Upper lobe of right lung (tissue), 1 donor: ENCODE measurements around the gene CEP72. TPM values are rescaled to one million over a fixed set of nuclear protein-coding genes. Genes with fewer than 3 reads are reported as not detected.
A peak's percentile ranks its signal among the peaks of the same experiment; 100 is the strongest.

Source experiments
- ATAC-seq: fragments of 200-7000 bp; cut with Tn5 transposase; one replicate; pipeline ENCODE4 v1.9.1; 2020; ENCODE audit warnings: mild to moderate bottlenecking, moderate library complexity
- DNase-seq: peaks from one replicate; pipeline ENCODE4 v3.0.0-alpha.2; 2020
- H3K27ac ChIP-seq: fragments of 200-600 bp; one replicate; pipeline ENCODE4 v1.8.0; 2022
- H3K27me3 ChIP-seq: fragments of 200-600 bp; one replicate; pipeline ENCODE4 v1.8.0; 2022; ENCODE audit warnings: mild to moderate bottlenecking
- H3K36me3 ChIP-seq: fragments of 200-600 bp; one replicate; pipeline ENCODE4 v1.8.0; 2022
- H3K4me1 ChIP-seq: fragments of 200-600 bp; one replicate; pipeline ENCODE4 v1.8.0; 2022
- H3K4me3 ChIP-seq: fragments of 200-600 bp; one replicate; pipeline ENCODE4 v1.8.0; 2022; ENCODE audit warnings: mild to moderate bottlenecking
- H3K9me3 ChIP-seq: fragments of 200-600 bp; one replicate; pipeline ENCODE4 v1.8.0; 2022
- CTCF ChIP-seq: fragments of 200-600 bp; IDR thresholded peaks from one replicate; pipeline ENCODE4 v1.8.0; 2022; ENCODE audit warnings: antibody characterized with exemption
- intact Hi-C: fragments of 100-400 bp; cut with DNase I; formaldehyde crosslinking; loops from one replicate; pipeline ENCODE4 v1.11.0; 2022
- total RNA-seq: library from RNA; stranded (reverse); fragmentation: NEBNext Ultra II Directional; extraction: Animal tissue kit (Norgen Biotek cat#: 25700); gene quantifications from one replicate; pipeline ENCODE4 v1.2.1, GENCODE V29; 2021
- donor health status: DM: no; HTN: yes; CAD: no; lungs with severe emphysema.

CEP72 gene
- total RNA-seq, 1 donor from 2014 or later: 13.2 TPM

- Histone ChIP-seq H3K4me1 (no peaks in the 10 kb centered on the region), H3K4me3 (no peak overlapping the region), H3K36me3 (no peaks in the 10 kb centered on the region), H3K9me3 (no peaks in the 10 kb centered on the region), H3K27me3 (peaks cover 29% of the 10 kb centered on the region), H3K27ac (no peak overlapping the region)
- no peak for ATAC-seq
- DNase-seq: no peak
- TF ChIP-seq CTCF: no peak
- intact Hi-C loops: no loop called here
Measured at GRCh38 chr5:595285-595875, 16.8 kb upstream of the CEP72 start.

GRCh38 chr5:597871-598563 is 14.1 kb upstream of the CEP72 start:
- no peaks in the 10 kb centered on the region for H3K9me3 ChIP-seq
- H3K4me3 ChIP-seq: no peak overlapping the region
- no peaks in the 10 kb centered on the region for H3K36me3 ChIP-seq
- intact Hi-C loops: no loop called here
- ATAC-seq (no peak), DNase-seq (no peak)
- no peak for TF ChIP-seq CTCF
- no peaks in the 10 kb centered on the region for H3K4me1 ChIP-seq
- no peak overlapping the region for H3K27ac ChIP-seq
- H3K27me3 ChIP-seq: peaks cover 23% of the 10 kb centered on the region

- Histone ChIP-seq H3K27ac (no peak overlapping the region), H3K4me1 (no peaks in the 10 kb centered on the region), H3K27me3 (peaks cover 26% of the 10 kb centered on the region), H3K4me3 (no peak overlapping the region), H3K36me3 (no peaks in the 10 kb centered on the region), H3K9me3 (no peaks in the 10 kb centered on the region)
- intact Hi-C loops: no loop called here
- DNase-seq: no peak
- TF ChIP-seq CTCF: no peak
- ATAC-seq: no peak
Measured at GRCh38 chr5:598564-598890, 13.6 kb upstream of the CEP72 start.

- Histone ChIP-seq H3K9me3 (no peaks in the 10 kb centered on the region), H3K27ac (no peak overlapping the region), H3K36me3 (no peaks in the 10 kb centered on the region), H3K4me1 (no peaks in the 10 kb centered on the region), H3K4me3 (no peak overlapping the region), H3K27me3 (peaks cover 25% of the 10 kb centered on the region)
- TF ChIP-seq CTCF: no peak
- ATAC-seq: no peak
- no peak for DNase-seq
- intact Hi-C loops: no loop called here
Measured at GRCh38 chr5:600886-601541, 11.1 kb upstream of the CEP72 start.

GRCh38 chr5:601771-602465 is 10.2 kb upstream of the CEP72 start:
- Histone ChIP-seq H3K27ac (no peak overlapping the region), H3K4me3 (no peak overlapping the region), H3K9me3 (no peaks in the 10 kb centered on the region), H3K27me3 (peaks cover 25% of the 10 kb centered on the region), H3K4me1 (no peaks in the 10 kb centered on the region), H3K36me3 (no peaks in the 10 kb centered on the region)
- ATAC-seq (no peak), DNase-seq (peak; percentile 52)
- intact Hi-C loops: no loop called here
- TF ChIP-seq CTCF: no peak
